Measurements from ENCODE around the gene LYZL4. TPM values are rescaled to one million over a fixed set of nuclear protein-coding genes. Genes with fewer than 3 reads are reported as not detected.

The LYZL4 gene
- total RNA-seq, 1 experiment from 2014 or later, result not detected

GRCh38 chr3:42351207-42351606 is 59.2 kb downstream of the LYZL4 start:
- H3K36me3 ChIP-seq, result no peaks in the 10 kb centered on the region
- peak; percentile 32 for DNase-seq

GRCh38 chr3:42349765-42350594 is 60.4 kb downstream of the LYZL4 start:
- DNase-seq, result no peak
- H3K27me3 ChIP-seq, result no peaks in the 10 kb centered on the region

More at GRCh38 chr3:42351207-42351606, 59.2 kb downstream of the LYZL4 start:
- no peaks in the 10 kb centered on the region for H3K9me3 ChIP-seq
- no peaks in the 10 kb centered on the region for H3K27me3 ChIP-seq
- H3K4me3 ChIP-seq, result no peak overlapping the region

GRCh38 chr3:42347928-42348327 is 62.5 kb downstream of the LYZL4 start:
- Histone ChIP-seq H3K27me3 (no peaks in the 10 kb centered on the region), H3K36me3 (no peaks in the 10 kb centered on the region), H3K4me3 (no peak overlapping the region), H3K9me3 (no peaks in the 10 kb centered on the region)
- no peak for DNase-seq

More at GRCh38 chr3:42349765-42350594, 60.4 kb downstream of the LYZL4 start:
- H3K36me3 ChIP-seq, result no peaks in the 10 kb centered on the region
- no peaks in the 10 kb centered on the region for H3K9me3 ChIP-seq
- no peak overlapping the region for H3K4me3 ChIP-seq

Other genes with a start within 250 kb of the LYZL4 start
- 0.63 TPM in 1 of 2 replicates, not detected in the other for gene CCK, start 144.4 kb downstream of the LYZL4 start, total RNA-seq (2014; rRNA removed; shearing (Covaris generic); ENCODE audit: low replicate concordance)
- not detected in 2 replicates for gene VIPR1, start 92.0 kb upstream of the LYZL4 start, total RNA-seq (2014; rRNA removed; shearing (Covaris generic); ENCODE audit: low replicate concordance)
- gene SEC22C, start 171.4 kb upstream of the LYZL4 start, total RNA-seq (2014; rRNA removed; shearing (Covaris generic); ENCODE audit: low replicate concordance), result 54.8 and 68.3 TPM in 2 replicates
- 11.2 and 14.6 TPM in 2 replicates for gene SS18L2, start 180.2 kb upstream of the LYZL4 start, total RNA-seq (2014; rRNA removed; shearing (Covaris generic); ENCODE audit: low replicate concordance)
- 4.4 and 4.8 TPM in 2 replicates for gene NKTR, start 190.1 kb upstream of the LYZL4 start, total RNA-seq (2014; rRNA removed; shearing (Covaris generic); ENCODE audit: low replicate concordance)
- 11.7 and 22.7 TPM in 2 replicates for gene ZBTB47, start 243.1 kb upstream of the LYZL4 start, total RNA-seq (2014; rRNA removed; shearing (Covaris generic); ENCODE audit: low replicate concordance)

Data from MG63 (cell line).